Ovary (tissue), 9 donors: ENCODE data around the gene PDLIM3. TPM values are rescaled to one million over a fixed set of nuclear protein-coding genes. Genes with fewer than 3 reads are reported as not detected.
A peak's percentile ranks its signal among the peaks of the same experiment; 100 is the strongest.

Experiments
- DNase-seq, 5 donors: peaks; one replicate each; pipeline ENCODE4 v3.0.0-alpha.2; 2019 to 2020
- H3K27ac ChIP-seq, 2 donors: fragments of 200-600 bp; one replicate each; pipeline versions ENCODE4 v1.5.1 to v1.8.0; 2019 to 2022
- H3K27me3 ChIP-seq: fragments of 200-600 bp; one replicate; pipeline ENCODE4 v1.8.0; 2022
- H3K36me3 ChIP-seq: fragments of 200-600 bp; sonication (generic); one replicate; pipeline ENCODE4 v1.5.1; 2019
- H3K4me1 ChIP-seq: one replicate; pipeline ENCODE4 v1.8.1; 2013; ENCODE audit warnings: mild to moderate bottlenecking, moderate library complexity; ENCODE audit not compliant: insufficient read depth
- H3K4me3 ChIP-seq: fragments of 200-600 bp; sonication (generic); one replicate; pipeline ENCODE4 v1.5.1; 2017
- H3K9me3 ChIP-seq, 2 donors: fragments of 200-600 bp in 1 of 2; sonication (generic) in 1 of 2; one replicate each; pipeline versions ENCODE4 v1.5.1 to v1.8.1; 2013 to 2019; ENCODE audit warnings: mild to moderate bottlenecking in 1 of 2, moderate library complexity in 1 of 2
- CTCF ChIP-seq, 3 donors: fragments of 450-650 bp in 2 of 3; fragments of 200-600 bp in 1 of 3; IDR thresholded peaks; one replicate each; pipeline versions ENCODE4 v1.5.1 to v1.8.0; 2016 to 2022; ENCODE audit warnings: antibody characterized with exemption in 3 of 3, mild to moderate bottlenecking in 1 of 3
- EP300 ChIP-seq: sonication (generic); formaldehyde crosslinking; IDR thresholded peaks from one replicate; pipeline ENCODE4 v1.6.1; 2017; ENCODE audit warnings: antibody characterized with exemption
- POLR2A ChIP-seq: fragments of 450-650 bp; IDR thresholded peaks from one replicate; pipeline ENCODE4 v1.6.1; 2017; ENCODE audit warnings: antibody characterized with exemption, mild to moderate bottlenecking, moderate library complexity
- WGBS, 3 donors: extraction: QIAGEN DNeasy Blood & Tissue Kit in 1 of 3; methylation state at CpG; one replicate each; pipeline versions ENCODE4 v1.1.5 to v1.1.7; 2013 to 2017; 5-methylcytosine and 5-hydroxymethylcytosine counted together
- intact Hi-C, 4 donors: fragments of 100-400 bp; cut with DNase I; formaldehyde crosslinking; loops; one replicate each; pipeline versions ENCODE4 v1.11.0 to v1.15.1; 2022 to 2023
- polyA plus RNA-seq, 2 donors: library from polyadenylated mRNA; stranded (reverse); fragments of 200-250 nt in 1 of 2; fragments of 350-450 nt in 1 of 2; fragmentation: Illumina TruSeq in 1 of 2; extraction: RNeasy Lipid Tissue Mini Kit (QIAGEN cat#74804) in 1 of 2; gene quantifications; one replicate each; pipeline ENCODE4 v1.2.3, GENCODE V29; 2013 to 2014
- total RNA-seq, 7 donors: library from RNA; depleted of rRNA in 2 of 7; stranded (reverse); fragments of >200 nt in 2 of 7; fragmentation: NEBNext Ultra II Directional in 3 of 7; extraction: Animal tissue kit (Norgen Biotek cat#: 25700) in 3 of 7; gene quantifications; one replicate each; pipeline versions ENCODE4 v1.1.0 to v1.2.4, GENCODE V29; 2016 to 2023
- donor health status: DM: no; HTN: no; CAD: no; lungs with moderate emphysema.
- donor health status: DM: no; HTN: no; CAD: no.
- donor health status: Bipolar disorder and iron deficiency.
- donor health status: DM: yes; HTN: yes; CAD: no.
- donor health status: DM: no; HTN: no; CAD: no.
- donor health status: DM: yes; HTN: yes; CAD: no.

The PDLIM3 gene
- total and polyA plus RNA-seq, 9 donors, result 40.9 to 220 (median 78.7) TPM

GRCh38 chr4:185565696-185566095 is 30.4 kb upstream of the PDLIM3 start:
- no peaks in the 10 kb centered on the region for H3K27me3 ChIP-seq
- 67 to 73% (median 70%) methylated on average over 3 of the region's 3 CpGs for WGBS, 3 donors
- peak overlapping the region in 1 of 2 donors; percentile 77 for H3K27ac ChIP-seq
- DNase-seq, result no peak
- no peaks in the 10 kb centered on the region for H3K9me3 ChIP-seq
- peaks cover 6% of the 10 kb centered on the region for H3K4me1 ChIP-seq
- no peaks in the 10 kb centered on the region for H3K36me3 ChIP-seq
- intact Hi-C loops, result no loop called here
- TF ChIP-seq POLR2A, result no peak
- TF ChIP-seq EP300, result no peak
- no peak for TF ChIP-seq CTCF (IDR thresholded peaks at IDR 0.05)
- H3K4me3 ChIP-seq, result no peak overlapping the region

GRCh38 chr4:185564349-185564748 is 29.0 kb upstream of the PDLIM3 start:
- intact Hi-C loops, result no loop called here
- H3K27ac ChIP-seq, result no peak overlapping the region

GRCh38 chr4:185562531-185562930 is 27.2 kb upstream of the PDLIM3 start:
- TF ChIP-seq EP300, result no peak
- no peak for TF ChIP-seq POLR2A
- no peak for TF ChIP-seq CTCF (IDR thresholded peaks at IDR 0.05)
- no peak for DNase-seq
- intact Hi-C loops, result no loop called here
- Histone ChIP-seq H3K27me3 (no peaks in the 10 kb centered on the region), H3K4me3 (no peak overlapping the region), H3K4me1 (peaks cover 2% of the 10 kb centered on the region), H3K36me3 (no peaks in the 10 kb centered on the region), H3K27ac (no peak overlapping the region), H3K9me3 (no peaks in the 10 kb centered on the region)
- 73 to 83% (median 83%) methylated on average over 3 of the region's 3 CpGs for WGBS, 3 donors

More at GRCh38 chr4:185564349-185564748, 29.0 kb upstream of the PDLIM3 start:
- Histone ChIP-seq H3K36me3 (no peaks in the 10 kb centered on the region), H3K4me3 (no peak overlapping the region), H3K27me3 (no peaks in the 10 kb centered on the region), H3K4me1 (peaks cover 6% of the 10 kb centered on the region), H3K9me3 (no peaks in the 10 kb centered on the region)
- 75 to 81% (median 76%) methylated on average over 3 of the region's 3 CpGs for WGBS, 3 donors
- no peak for DNase-seq
- TF ChIP-seq POLR2A (no peak), EP300 (no peak), CTCF (IDR thresholded peaks at IDR 0.05) (no peak)

GRCh38 chr4:185560316-185560715 is 25.0 kb upstream of the PDLIM3 start:
- no peak for DNase-seq
- intact Hi-C loops, result no loop called here
- no peak for TF ChIP-seq EP300
- TF ChIP-seq CTCF (IDR thresholded peaks at IDR 0.05), result no peak
- no peak for TF ChIP-seq POLR2A
- H3K4me3 ChIP-seq, result no peak overlapping the region
- H3K4me1 ChIP-seq, result no peaks in the 10 kb centered on the region
- H3K36me3 ChIP-seq, result no peaks in the 10 kb centered on the region
- no peak overlapping the region for H3K27ac ChIP-seq
- WGBS, 3 donors, result 93 to 99% (median 96%) methylated on average over 5 of the region's 5 CpGs
- H3K9me3 ChIP-seq, result no peaks in the 10 kb centered on the region
- H3K27me3 ChIP-seq, result no peaks in the 10 kb centered on the region
